WTC11 (cell line): ENCODE data around the gene ZDHHC14. TPM values are rescaled to one million over a fixed set of nuclear protein-coding genes. Genes with fewer than 3 reads are reported as not detected.

Source experiments
- ATAC-seq: fragments of 200-7000 bp; cut with Tn5 transposase; 2 replicates; pipeline ENCODE4 v1.10.0; 2021; ENCODE audit warnings: mild to moderate bottlenecking, moderate library complexity
- CTCF ChIA-PET: fragments of 300-600 bp; sonication (Branson Sonifier 250); formaldehyde crosslinking; loops from one replicate; lab custom pipeline; 2021; ENCODE audit warnings: antibody characterized with exemption; lab: Charles Lee
- POLR2A ChIA-PET: fragments of 350-600 bp; sonication (Branson Sonifier 250); formaldehyde crosslinking; loops from one replicate; lab custom pipeline; 2021; ENCODE audit warnings: antibody characterized with exemption; lab: Charles Lee
- DNase-seq: peaks from one replicate; pipeline ENCODE4 v3.0.0; 2021; ENCODE audit warnings: low spot score
- H3K27ac Mint-ChIP-seq: 2 replicates; pipeline ENCODE4 v1.8.0; 2021; ENCODE audit warnings: mixed read lengths
- H3K27me3 Mint-ChIP-seq: 2 replicates; pipeline ENCODE4 v1.8.0; 2021; ENCODE audit warnings: low read depth, mild to moderate bottlenecking, moderate library complexity, mixed read lengths
- H3K36me3 Mint-ChIP-seq: 2 replicates; pipeline ENCODE4 v1.8.0; 2021; ENCODE audit warnings: mixed read lengths
- H3K4me1 Mint-ChIP-seq: 2 replicates; pipeline ENCODE4 v1.8.0; 2022; ENCODE audit warnings: mixed read lengths
- H3K4me3 Mint-ChIP-seq: 2 replicates; pipeline ENCODE4 v1.8.0; 2021; ENCODE audit warnings: mild to moderate bottlenecking, moderate library complexity, mixed read lengths
- H3K9me3 Mint-ChIP-seq: 2 replicates; pipeline ENCODE4 v1.8.0; 2021; ENCODE audit warnings: mixed read lengths
- HMGA2 ChIP-seq: fragments of 250-450 bp; sonication (Bioruptor Pico); IDR thresholded peaks from 2 replicates; pipeline ENCODE4 v1.4.0; 2021; ENCODE audit warnings: mild to moderate bottlenecking, moderate library complexity
- IRF2 ChIP-seq: sonication (generic); formaldehyde crosslinking; IDR thresholded peaks from 2 replicates; pipeline ENCODE4 v1.8.0; 2022; ENCODE audit warnings: low read depth, missing genetic modification reagents, borderline replicate concordance
- SMAD3 ChIP-seq: sonication (generic); formaldehyde crosslinking; IDR thresholded peaks from 2 replicates; pipeline ENCODE4 v1.8.0; 2022; ENCODE audit warnings: missing genetic modification reagents, mild to moderate bottlenecking, borderline replicate concordance
- SMAD4 ChIP-seq: sonication (generic); formaldehyde crosslinking; IDR thresholded peaks from 2 replicates; pipeline ENCODE4 v1.8.0; 2022; ENCODE audit warnings: mild to moderate bottlenecking, missing genetic modification reagents
- total RNA-seq: library from RNA; stranded (reverse); gene quantifications from 3 replicates; pipeline ENCODE4 v1.2.3, GENCODE V29; 2021
- TF ChIP-seq, protein P1 (sequence below): sonication (generic); formaldehyde crosslinking; conservative IDR thresholded peaks from 2 replicates; pipeline ENCODE4 v1.8.1; 2023; ENCODE audit warnings: mild to moderate bottlenecking, low read depth, missing genetic modification reagents, moderate library complexity
- TF ChIP-seq, protein P2 (sequence below): sonication (generic); formaldehyde crosslinking; IDR thresholded peaks from 2 replicates; pipeline ENCODE4 v1.8.1; 2022; ENCODE audit warnings: missing genetic modification reagents, borderline replicate concordance
- TF ChIP-seq, protein P3 (sequence below): sonication (generic); formaldehyde crosslinking; IDR thresholded peaks from 2 replicates; pipeline ENCODE4 v1.8.0; 2022; ENCODE audit warnings: mild to moderate bottlenecking, missing genetic modification reagents
- TF ChIP-seq, protein P4 (sequence below): fragments of 250-450 bp; sonication (Bioruptor Pico); conservative IDR thresholded peaks from 2 replicates; pipeline ENCODE4 v1.9.0; 2021; ENCODE audit warnings: mild to moderate bottlenecking
- TF ChIP-seq, protein P5 (sequence below): sonication (generic); formaldehyde crosslinking; conservative IDR thresholded peaks from 2 replicates; pipeline ENCODE4 v1.8.1; 2022; ENCODE audit warnings: mild to moderate bottlenecking, missing genetic modification reagents
- TF ChIP-seq, protein P6 (sequence below): sonication (generic); formaldehyde crosslinking; IDR thresholded peaks from 2 replicates; pipeline ENCODE4 v1.8.0; 2023; ENCODE audit warnings: mild to moderate bottlenecking, missing genetic modification reagents
- TF ChIP-seq, protein P7 (sequence below): fragments of 250-450 bp; sonication (Bioruptor Pico); IDR thresholded peaks from 2 replicates; pipeline ENCODE4 v2.1.2; 2022; ENCODE audit warnings: mild to moderate bottlenecking, moderate library complexity
- TF ChIP-seq, protein P8 (sequence below): sonication (generic); formaldehyde crosslinking; IDR thresholded peaks from 2 replicates; pipeline ENCODE4 v1.8.1; 2022; ENCODE audit warnings: low read depth, mild to moderate bottlenecking, moderate library complexity, missing genetic modification reagents, borderline replicate concordance

Gene ZDHHC14
- total RNA-seq, 1 experiment from 2014 or later, result 6.6 TPM

DNA sequence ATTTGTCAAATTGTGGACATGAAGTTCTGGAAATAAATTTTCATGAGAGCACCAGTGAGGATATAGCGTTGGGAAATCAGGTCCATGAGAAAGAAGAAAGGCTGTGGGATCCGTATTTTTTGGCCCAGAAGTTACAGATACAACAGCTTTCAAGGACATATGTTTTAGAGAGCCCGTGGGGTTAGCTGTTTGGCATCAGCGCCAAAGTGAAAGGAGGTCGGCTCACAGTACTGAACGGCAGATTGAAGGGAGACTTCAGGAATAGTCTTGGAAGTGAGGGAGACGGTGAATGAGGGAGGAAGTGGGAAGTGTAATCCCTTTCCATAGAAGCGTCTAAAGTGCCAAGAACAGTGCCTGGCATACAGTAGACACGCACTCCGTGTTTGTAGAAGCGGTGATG is 31.8 kb downstream of the ZDHHC14 start (continued):
- TF ChIP-seq, protein P1, sequence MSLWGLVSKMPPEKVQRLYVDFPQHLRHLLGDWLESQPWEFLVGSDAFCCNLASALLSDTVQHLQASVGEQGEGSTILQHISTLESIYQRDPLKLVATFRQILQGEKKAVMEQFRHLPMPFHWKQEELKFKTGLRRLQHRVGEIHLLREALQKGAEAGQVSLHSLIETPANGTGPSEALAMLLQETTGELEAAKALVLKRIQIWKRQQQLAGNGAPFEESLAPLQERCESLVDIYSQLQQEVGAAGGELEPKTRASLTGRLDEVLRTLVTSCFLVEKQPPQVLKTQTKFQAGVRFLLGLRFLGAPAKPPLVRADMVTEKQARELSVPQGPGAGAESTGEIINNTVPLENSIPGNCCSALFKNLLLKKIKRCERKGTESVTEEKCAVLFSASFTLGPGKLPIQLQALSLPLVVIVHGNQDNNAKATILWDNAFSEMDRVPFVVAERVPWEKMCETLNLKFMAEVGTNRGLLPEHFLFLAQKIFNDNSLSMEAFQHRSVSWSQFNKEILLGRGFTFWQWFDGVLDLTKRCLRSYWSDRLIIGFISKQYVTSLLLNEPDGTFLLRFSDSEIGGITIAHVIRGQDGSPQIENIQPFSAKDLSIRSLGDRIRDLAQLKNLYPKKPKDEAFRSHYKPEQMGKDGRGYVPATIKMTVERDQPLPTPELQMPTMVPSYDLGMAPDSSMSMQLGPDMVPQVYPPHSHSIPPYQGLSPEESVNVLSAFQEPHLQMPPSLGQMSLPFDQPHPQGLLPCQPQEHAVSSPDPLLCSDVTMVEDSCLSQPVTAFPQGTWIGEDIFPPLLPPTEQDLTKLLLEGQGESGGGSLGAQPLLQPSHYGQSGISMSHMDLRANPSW, result no peak
- TF ChIP-seq, protein P2, sequence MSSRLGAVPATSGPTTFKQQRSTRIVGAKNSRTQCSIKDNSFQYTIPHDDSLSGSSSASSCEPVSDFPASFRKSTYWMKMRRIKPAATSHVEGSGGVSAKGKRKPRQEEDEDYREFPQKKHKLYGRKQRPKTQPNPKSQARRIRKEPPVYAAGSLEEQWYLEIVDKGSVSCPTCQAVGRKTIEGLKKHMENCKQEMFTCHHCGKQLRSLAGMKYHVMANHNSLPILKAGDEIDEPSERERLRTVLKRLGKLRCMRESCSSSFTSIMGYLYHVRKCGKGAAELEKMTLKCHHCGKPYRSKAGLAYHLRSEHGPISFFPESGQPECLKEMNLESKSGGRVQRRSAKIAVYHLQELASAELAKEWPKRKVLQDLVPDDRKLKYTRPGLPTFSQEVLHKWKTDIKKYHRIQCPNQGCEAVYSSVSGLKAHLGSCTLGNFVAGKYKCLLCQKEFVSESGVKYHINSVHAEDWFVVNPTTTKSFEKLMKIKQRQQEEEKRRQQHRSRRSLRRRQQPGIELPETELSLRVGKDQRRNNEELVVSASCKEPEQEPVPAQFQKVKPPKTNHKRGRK (CRISPR knock-in tag), result no peak

DNA sequence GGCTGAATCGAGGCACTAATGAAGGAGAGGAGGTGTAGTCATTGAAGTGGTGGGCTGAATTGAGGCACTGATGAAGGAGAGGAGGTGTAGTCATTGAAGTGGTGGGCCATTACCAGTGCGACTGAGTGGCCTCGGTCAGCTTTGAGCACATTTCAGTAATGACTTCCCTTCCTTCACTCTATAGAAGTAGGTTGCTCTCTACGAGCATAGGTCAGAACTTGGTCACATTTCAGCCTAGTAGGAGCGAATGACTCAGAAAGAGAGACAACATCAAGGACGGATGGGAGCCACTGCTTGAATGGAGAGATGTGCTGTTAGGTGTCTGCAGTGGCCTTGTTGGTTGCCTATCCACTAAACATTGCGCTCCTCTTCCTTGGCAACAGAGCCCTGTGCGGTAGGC is 39.5 kb downstream of the ZDHHC14 start:
- ChIA-PET CTCF (no interaction called here), POLR2A (no interaction called here)
- DNase-seq (no peak), ATAC-seq (no peak)
- Mint-ChIP-seq H3K4me3 (no peak overlapping the region), H3K9me3 (peaks cover 16% of the 10 kb centered on the region), H3K36me3 (peaks cover 7% of the 10 kb centered on the region), H3K27ac (no peak overlapping the region), H3K4me1 (peaks cover 25% of the 10 kb centered on the region), H3K27me3 (no peaks in the 10 kb centered on the region)
- TF ChIP-seq, protein P3, sequence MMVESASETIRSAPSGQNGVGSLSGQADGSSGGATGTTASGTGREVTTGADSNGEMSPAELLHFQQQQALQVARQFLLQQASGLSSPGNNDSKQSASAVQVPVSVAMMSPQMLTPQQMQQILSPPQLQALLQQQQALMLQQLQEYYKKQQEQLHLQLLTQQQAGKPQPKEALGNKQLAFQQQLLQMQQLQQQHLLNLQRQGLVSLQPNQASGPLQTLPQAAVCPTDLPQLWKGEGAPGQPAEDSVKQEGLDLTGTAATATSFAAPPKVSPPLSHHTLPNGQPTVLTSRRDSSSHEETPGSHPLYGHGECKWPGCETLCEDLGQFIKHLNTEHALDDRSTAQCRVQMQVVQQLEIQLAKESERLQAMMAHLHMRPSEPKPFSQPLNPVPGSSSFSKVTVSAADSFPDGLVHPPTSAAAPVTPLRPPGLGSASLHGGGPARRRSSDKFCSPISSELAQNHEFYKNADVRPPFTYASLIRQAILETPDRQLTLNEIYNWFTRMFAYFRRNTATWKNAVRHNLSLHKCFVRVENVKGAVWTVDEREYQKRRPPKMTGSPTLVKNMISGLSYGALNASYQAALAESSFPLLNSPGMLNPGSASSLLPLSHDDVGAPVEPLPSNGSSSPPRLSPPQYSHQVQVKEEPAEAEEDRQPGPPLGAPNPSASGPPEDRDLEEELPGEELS (CRISPR knock-in tag), result no peak
- TF ChIP-seq, protein P4, sequence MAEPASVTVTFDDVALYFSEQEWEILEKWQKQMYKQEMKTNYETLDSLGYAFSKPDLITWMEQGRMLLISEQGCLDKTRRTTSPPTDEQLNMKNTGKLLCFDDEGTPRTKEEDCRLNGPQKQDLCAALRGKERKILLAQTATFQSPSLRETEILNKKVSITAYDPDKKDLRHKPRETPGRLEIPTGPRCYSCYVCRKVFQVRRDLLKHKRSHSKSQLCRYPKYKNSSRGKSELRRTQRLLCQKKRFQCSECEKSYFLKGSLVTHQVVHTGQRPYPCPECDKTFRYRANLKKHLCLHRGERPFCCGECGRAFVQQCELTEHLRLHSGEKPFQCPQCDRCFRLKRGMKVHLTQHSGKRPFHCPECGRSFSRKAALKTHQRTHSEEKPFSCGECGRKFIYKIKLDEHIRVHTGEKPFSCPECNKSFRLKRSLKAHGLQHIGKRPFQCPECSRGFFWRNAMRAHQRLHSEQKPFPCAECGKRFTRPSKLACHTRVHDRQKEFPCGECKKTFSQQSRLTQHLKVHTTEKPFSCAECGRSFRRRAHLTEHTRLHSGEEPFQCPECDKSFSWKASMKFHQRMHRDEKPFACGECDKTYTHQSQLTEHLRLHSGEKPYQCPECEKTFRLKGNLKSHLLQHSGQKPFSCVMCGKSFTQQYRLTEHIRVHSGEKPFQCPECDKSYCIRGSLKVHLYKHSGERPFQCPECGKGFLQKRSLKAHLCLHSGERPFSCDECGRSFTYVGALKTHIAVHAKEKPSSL (CRISPR knock-in tag), result no peak
- TF ChIP-seq, protein P5, sequence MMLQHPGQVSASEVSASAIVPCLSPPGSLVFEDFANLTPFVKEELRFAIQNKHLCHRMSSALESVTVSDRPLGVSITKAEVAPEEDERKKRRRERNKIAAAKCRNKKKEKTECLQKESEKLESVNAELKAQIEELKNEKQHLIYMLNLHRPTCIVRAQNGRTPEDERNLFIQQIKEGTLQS (CRISPR knock-in tag), result no peak
- no peak for TF ChIP-seq SMAD3 (CRISPR knock-in tag)
- TF ChIP-seq, protein P6, sequence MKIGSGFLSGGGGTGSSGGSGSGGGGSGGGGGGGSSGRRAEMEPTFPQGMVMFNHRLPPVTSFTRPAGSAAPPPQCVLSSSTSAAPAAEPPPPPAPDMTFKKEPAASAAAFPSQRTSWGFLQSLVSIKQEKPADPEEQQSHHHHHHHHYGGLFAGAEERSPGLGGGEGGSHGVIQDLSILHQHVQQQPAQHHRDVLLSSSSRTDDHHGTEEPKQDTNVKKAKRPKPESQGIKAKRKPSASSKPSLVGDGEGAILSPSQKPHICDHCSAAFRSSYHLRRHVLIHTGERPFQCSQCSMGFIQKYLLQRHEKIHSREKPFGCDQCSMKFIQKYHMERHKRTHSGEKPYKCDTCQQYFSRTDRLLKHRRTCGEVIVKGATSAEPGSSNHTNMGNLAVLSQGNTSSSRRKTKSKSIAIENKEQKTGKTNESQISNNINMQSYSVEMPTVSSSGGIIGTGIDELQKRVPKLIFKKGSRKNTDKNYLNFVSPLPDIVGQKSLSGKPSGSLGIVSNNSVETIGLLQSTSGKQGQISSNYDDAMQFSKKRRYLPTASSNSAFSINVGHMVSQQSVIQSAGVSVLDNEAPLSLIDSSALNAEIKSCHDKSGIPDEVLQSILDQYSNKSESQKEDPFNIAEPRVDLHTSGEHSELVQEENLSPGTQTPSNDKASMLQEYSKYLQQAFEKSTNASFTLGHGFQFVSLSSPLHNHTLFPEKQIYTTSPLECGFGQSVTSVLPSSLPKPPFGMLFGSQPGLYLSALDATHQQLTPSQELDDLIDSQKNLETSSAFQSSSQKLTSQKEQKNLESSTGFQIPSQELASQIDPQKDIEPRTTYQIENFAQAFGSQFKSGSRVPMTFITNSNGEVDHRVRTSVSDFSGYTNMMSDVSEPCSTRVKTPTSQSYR (CRISPR knock-in tag), result no peak
- no peak for TF ChIP-seq SMAD4 (CRISPR knock-in tag)
- TF ChIP-seq, protein P7, sequence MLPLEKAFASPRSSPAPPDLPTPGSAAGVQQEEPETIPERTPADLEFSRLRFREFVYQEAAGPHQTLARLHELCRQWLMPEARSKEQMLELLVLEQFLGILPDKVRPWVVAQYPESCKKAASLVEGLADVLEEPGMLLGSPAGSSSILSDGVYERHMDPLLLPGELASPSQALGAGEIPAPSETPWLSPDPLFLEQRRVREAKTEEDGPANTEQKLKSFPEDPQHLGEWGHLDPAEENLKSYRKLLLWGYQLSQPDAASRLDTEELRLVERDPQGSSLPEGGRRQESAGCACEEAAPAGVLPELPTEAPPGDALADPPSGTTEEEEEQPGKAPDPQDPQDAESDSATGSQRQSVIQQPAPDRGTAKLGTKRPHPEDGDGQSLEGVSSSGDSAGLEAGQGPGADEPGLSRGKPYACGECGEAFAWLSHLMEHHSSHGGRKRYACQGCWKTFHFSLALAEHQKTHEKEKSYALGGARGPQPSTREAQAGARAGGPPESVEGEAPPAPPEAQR (CRISPR knock-in tag), result no peak
- no peak for TF ChIP-seq IRF2 (CRISPR knock-in tag)
- TF ChIP-seq, protein P8, sequence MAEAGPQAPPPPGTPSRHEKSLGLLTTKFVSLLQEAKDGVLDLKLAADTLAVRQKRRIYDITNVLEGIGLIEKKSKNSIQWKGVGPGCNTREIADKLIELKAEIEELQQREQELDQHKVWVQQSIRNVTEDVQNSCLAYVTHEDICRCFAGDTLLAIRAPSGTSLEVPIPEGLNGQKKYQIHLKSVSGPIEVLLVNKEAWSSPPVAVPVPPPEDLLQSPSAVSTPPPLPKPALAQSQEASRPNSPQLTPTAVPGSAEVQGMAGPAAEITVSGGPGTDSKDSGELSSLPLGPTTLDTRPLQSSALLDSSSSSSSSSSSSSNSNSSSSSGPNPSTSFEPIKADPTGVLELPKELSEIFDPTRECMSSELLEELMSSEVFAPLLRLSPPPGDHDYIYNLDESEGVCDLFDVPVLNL, result no peak
- TF ChIP-seq HMGA2, result no peak
